Kidney epithelial cell (primary cell): ENCODE results near the gene MGLL. TPM values are rescaled to one million over a fixed set of nuclear protein-coding genes. Genes with fewer than 3 reads are reported as not detected.

Source experiments
- DNase-seq: peaks from one replicate; pipeline ENCODE4 v3.0.0-alpha.2; 2010; ENCODE audit warnings: low read depth
- H3K27me3 ChIP-seq: 2 replicates; pipeline ENCODE4 v1.6.0; 2011; ENCODE audit warnings: low read length; ENCODE audit not compliant: control insufficient read depth, insufficient read depth
- H3K36me3 ChIP-seq: 2 replicates; pipeline ENCODE4 v1.5.1; 2011; ENCODE audit warnings: low read length; ENCODE audit not compliant: control insufficient read depth, insufficient read depth
- H3K4me3 ChIP-seq: 2 replicates; pipeline ENCODE4 v1.5.1; 2011; ENCODE audit warnings: low read depth, mild to moderate bottlenecking, control low read depth, low read length
- CTCF ChIP-seq: IDR thresholded peaks from 2 replicates; pipeline ENCODE4 v1.5.1; 2011; ENCODE audit warnings: mild to moderate bottlenecking, moderate library complexity, low read length, control low read depth, inconsistent platforms; ENCODE audit not compliant: insufficient read depth, poor library complexity, severe bottlenecking
- total RNA-seq: library from RNA; depleted of rRNA; stranded (reverse); fragments of >200 nt; gene quantifications from 2 replicates; pipeline ENCODE4 v1.2.3, GENCODE V29; 2015

The MGLL gene
- total RNA-seq, 1 donor from 2014 or later, result 71.8 TPM

- no peak for DNase-seq
- no peak for TF ChIP-seq CTCF
- H3K4me3 ChIP-seq, result no peak overlapping the region
- H3K36me3 ChIP-seq, result no peaks in the 10 kb centered on the region
- H3K27me3 ChIP-seq, result no peaks in the 10 kb centered on the region
Observed at GRCh38 chr3:127773752-127774395, 48.4 kb downstream of the MGLL start.

- DNase-seq, result no peak
- no peak overlapping the region for H3K4me3 ChIP-seq
- TF ChIP-seq CTCF, result no peak
- H3K36me3 ChIP-seq, result no peaks in the 10 kb centered on the region
- no peaks in the 10 kb centered on the region for H3K27me3 ChIP-seq
Observed at GRCh38 chr3:127772827-127773751, 49.2 kb downstream of the MGLL start.

GRCh38 chr3:127772273-127772672 is 50.0 kb downstream of the MGLL start:
- DNase-seq, result no peak

GRCh38 chr3:127771746-127772145 is 50.6 kb downstream of the MGLL start:
- no peak for TF ChIP-seq CTCF
- no peaks in the 10 kb centered on the region for H3K36me3 ChIP-seq
- H3K4me3 ChIP-seq, result no peak overlapping the region
- no peaks in the 10 kb centered on the region for H3K27me3 ChIP-seq
- no peak for DNase-seq

More at GRCh38 chr3:127772273-127772672, 50.0 kb downstream of the MGLL start:
- H3K4me3 ChIP-seq, result no peak overlapping the region
- H3K27me3 ChIP-seq, result no peaks in the 10 kb centered on the region
- no peak for TF ChIP-seq CTCF
- H3K36me3 ChIP-seq, result no peaks in the 10 kb centered on the region

- no peak for DNase-seq
- TF ChIP-seq CTCF, result no peak
Observed at GRCh38 chr3:127770671-127771355, 51.5 kb downstream of the MGLL start.

More at GRCh38 chr3:127770671-127771355, 51.5 kb downstream of the MGLL start:
- no peaks in the 10 kb centered on the region for H3K36me3 ChIP-seq
- no peak overlapping the region for H3K4me3 ChIP-seq
- no peaks in the 10 kb centered on the region for H3K27me3 ChIP-seq
